IPS-NIHi7 (cell line): Measurements from ENCODE around the gene FANCI.
A peak's percentile ranks its signal among the peaks of the same experiment; 100 is the strongest.

Experiments
- DNase-seq: peaks from one replicate; pipeline ENCODE4 v3.0.0; 2012; ENCODE audit warnings: mixed read lengths; ENCODE audit errors: extremely low spot score

The FANCI gene

DNA sequence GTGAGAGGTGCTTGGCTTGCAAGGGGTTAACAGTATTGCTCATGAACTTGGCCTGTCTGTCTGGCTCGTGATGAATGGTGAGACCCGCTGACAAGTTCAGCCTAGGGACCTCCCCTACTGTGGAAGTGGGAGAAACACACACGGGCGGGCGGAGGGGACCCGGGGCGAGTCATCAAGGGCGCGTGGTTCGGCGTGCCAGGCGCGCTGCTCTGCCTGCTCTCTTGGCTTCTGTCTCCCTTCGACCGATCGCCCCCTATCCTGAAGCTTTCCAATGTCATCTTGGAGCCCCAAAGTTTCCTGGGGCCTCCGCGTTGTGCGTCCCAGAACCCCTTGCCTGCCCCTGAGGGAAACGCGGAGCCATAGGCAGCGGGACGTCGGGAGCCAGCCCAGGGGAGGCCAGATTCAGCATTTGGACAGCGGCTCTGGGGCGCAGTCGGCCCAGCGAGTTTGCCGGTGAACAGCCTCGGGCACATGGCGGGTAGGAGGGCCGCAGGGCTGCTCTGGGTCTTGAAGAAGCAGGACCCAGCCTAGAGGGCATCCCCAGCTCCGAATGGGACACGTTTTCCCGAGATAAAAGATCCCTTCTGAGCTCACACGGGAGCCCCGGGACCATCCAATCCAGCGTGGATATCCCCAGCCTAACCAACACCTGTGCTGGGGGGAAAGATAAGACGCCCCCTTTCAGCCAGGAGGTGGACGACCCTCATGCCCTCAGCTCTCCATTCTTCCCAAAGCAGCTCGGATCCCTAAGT, 117.8 kb downstream of the FANCI start:
- DNase-seq, result peak; percentile 91

GRCh38 chr15:89362203-89363101, 118.7 kb downstream of the FANCI start:
- DNase-seq, result no peak

- no peak for DNase-seq
Measured at GRCh38 chr15:89363133-89363532, 119.4 kb downstream of the FANCI start.

- DNase-seq, result no peak
Measured at GRCh38 chr15:89363770-89364169, 120.0 kb downstream of the FANCI start.

DNA sequence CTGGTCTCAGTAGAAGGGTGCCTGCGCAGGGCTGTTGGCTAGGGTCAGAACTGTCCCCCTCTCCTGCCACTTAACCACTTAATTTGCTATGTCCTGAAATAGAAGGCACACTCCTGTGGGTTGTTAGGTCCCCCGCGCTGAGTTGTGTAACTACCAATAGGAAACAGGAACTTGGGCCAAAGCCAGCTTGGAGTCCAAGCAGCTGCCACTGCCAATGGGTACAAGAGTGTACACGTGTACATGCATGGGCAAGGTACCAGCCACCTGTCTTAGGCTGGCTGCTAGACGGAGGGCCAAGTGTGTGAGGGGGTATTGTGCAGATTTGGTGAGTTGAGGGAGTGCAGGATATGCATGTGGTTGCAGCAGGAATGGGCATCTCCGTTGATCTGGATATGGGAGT, 120.6 kb downstream of the FANCI start:
- DNase-seq, result no peak

DNA sequence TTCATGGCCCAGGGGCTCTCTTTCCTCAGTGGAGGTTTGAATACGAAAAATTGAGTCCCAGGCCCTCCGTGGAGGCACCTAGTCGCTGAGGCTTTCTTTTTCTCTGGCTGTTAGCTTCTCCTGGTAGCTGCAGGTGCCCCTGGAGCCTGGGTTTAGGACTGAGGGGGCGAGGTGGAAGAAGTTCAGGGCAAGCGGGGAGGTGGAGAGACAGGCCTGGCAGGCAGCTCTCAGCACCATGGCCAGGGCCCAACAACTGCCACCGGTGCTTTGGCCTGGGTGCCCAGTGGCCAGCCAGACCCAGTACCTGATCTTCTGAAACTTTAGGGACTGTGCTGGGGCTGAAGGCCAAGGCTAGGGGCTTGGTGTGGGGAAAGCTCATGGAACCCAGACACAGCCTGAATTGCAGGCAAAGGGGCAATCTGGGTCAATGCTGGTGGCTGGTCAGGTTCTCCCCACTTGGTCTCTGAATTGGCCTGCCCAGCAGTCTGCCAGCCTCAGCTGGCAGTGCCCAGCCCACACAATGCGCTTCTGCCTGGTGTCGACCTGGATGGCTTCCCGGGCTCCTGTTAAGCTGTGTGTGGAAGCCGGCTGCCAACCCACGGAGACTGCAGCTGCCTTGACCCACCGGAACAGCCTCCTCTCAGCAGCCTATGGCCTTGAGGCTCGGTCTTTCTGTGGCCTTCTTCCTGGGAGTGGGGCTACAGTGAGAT, 121.1 kb downstream of the FANCI start:
- DNase-seq, result no peak

- no peak for DNase-seq
Measured at GRCh38 chr15:89365462-89366065, 121.8 kb downstream of the FANCI start.
